HuH-7 (cell line): Measurements from ENCODE around the gene JPH2.

Experiments used
- DNase-seq: peaks from one replicate; pipeline ENCODE4 v3.0.0; 2011; ENCODE audit warnings: low spot score

JPH2 gene

DNA sequence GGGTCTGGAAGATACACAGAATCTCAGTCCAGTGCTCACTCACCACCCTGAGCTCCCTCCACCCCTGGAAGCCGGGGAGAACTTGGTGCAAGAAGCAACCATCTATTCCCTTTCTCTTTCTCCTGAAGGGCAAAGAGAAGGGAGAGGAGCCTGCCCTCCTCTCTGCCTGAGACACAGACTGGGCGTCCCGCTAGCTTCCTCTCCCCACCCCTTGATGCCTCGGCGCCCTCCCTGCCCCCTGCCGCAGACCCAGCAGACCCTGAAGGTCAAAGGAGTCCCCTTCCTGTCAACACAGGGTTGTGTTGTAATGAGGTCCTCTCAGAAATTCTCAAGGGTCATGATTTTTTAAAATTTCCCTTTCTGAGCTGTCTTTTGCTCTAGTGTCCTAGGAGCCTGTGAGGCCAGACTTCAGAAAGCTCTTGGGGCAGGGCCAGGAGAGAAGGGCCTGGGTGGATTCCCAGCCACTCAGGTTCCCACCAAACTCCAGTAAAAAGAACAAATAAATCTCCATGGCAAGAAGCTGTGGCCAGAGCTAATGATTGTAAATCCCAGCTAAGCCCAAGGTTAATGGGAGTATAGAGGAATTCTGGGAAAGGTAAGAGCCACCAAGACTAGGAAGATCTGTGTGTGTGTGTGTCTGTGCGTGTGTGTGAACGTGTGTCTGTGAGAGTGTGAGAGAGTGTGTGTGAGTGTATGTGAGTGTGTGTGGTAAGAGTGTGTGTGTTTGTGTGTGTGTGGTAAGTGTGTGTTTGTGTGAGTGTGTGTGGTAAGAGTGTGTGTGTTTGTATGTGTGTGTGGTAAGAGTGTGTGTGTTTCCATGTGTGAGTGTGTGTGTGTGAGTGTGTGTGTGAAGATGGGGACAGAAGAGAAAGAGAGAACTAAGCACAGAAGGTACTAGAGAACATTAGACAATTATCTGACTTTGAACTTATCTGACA, 1.1 kb upstream of the JPH2 start:
- no peak for DNase-seq

DNA sequence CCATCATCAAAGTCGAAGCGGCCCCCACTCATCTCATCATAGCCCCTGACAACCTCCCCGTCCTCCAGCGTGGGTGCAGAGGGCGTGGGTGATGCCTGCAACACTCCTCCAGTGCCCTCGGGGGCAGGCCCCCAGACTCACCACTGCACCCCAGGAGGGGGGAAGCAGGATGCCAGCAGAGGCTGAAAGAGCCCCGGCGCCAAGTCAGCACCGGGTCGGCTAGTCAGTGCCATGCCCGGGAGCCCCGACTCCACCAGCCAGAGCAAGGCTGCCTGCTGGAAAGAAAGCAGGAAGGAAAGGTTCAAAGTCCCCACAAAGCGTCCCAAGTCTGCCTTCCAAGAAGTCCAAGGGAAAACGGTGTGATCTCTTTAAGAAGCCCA, 324 bp downstream of the JPH2 start:
- no peak for DNase-seq

DNA sequence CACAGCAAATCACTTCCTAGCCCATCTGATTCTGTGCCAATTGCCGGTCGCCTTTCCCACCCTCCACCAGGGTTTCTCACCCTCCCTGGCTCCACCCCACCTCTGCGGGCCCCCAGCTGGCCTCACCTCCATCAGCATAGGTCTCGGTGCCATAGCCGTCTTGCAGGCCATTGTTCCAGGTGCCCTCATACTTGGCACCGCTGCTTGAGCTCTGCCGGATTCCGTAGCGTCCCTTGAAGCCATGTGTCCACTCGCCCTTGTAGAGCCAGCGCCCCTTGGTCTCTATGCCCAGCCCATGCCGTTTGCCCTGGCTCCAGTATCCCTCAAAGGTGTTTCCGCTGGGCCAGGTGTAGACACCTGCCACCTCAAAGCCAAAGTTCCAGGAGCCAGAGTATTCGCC, 787 bp downstream of the JPH2 start:
- DNase-seq, result no peak

DNA sequence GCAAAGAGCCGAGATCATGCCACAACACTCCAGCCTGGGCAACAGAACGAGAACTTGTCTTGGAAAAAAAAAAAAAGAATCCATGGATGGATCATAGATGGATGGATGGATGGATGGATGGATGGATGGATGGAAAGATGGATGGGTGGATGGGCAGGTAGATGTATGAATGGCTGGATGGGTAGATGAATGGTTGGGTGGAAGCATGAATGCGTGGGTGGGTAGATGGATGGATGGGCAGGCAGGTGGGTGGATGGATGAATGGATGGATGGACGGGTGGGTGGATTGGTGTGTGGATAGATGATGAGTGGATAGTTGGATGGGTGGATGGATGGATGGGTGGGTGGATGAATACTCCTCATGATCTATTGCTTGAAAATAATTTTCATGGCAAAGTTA, 1.4 kb downstream of the JPH2 start:
- DNase-seq, result no peak

DNA sequence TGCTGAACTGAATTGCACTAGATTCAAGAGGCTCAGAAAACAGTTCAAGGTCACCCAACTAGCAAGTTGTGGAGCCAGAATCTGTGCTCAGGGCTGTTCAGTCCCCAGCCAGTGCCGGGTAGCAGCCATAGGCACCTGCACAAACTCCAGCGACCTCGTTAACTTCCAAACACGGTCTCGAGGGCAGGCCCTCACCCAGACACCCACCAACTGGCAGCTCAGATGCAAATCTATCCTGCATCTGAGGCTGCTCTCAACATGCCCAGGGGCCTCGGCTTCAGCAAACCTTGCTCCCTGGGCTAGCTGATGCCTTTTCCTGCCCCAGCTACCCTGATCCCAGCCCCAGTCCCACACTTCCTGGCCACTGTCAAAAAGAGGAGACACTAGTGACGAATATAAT, 3.7 kb downstream of the JPH2 start:
- no peak for DNase-seq

DNA sequence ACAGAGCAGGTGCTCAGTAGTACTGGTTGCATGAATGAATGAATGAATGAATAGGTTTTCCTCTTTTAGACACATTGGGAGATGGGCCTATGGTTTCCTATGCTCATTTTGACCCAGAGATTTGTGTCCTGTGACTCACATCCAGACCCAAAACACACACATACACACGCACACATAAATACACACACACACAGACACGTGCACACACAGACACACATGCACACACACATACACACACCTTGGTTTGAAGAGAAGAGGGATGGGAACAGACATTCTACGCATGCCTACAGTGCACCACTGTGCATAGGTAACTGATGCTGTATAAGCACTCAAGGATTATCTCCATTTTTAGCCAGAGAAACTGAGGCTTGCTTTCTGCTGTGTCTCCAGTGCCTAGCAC, 4.1 kb downstream of the JPH2 start:
- DNase-seq, result no peak

DNA sequence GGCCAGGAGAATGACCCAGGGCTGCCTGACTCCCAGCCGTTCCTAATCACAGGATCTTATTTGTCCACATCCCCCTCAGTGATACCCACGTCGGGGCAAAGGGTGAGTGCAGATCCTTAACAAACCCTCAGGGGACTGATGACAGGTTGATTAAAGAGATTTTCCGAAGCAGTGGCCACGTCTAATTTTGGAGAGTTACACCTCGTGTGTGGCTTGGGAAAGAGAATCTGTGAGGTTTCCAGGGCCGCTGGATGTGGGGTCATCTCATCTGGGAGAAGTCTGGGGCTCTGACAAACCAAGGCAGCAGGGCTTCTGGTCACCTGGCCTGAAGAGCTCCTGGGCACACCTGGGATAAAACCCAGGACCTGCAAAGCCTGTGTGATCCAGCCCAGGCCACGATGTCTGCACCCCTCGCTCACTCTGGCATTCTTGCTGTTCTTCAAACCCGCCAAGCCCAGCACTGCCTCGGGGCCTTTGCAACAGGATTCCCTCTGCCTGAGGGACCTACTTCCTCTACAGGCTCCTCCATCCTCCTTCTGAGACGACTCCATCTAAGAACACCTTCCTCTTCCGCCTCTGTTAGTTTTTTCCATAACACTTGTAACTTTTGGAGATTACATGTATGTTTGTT, 4.7 kb downstream of the JPH2 start:
- no peak for DNase-seq

DNA sequence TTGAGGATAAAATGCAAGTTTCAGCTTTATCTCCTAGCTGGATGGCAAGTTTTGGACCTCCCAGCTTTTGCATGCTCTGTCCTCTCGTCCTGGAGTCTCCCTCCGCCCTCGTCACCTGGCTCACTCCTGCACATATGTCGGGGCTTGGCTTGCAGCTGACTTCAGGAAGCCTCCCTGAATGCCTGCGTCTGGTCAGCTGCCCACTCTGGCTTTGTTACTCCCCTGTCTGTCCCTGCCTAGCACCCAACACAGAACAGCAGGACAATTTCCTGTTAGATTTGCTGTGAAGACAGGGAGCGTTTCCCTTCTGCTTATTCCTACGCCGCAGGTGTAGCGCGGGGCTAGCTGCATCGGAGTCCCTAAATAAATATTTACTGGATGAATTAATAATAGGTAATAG, 5.4 kb downstream of the JPH2 start:
- DNase-seq, result no peak

DNA sequence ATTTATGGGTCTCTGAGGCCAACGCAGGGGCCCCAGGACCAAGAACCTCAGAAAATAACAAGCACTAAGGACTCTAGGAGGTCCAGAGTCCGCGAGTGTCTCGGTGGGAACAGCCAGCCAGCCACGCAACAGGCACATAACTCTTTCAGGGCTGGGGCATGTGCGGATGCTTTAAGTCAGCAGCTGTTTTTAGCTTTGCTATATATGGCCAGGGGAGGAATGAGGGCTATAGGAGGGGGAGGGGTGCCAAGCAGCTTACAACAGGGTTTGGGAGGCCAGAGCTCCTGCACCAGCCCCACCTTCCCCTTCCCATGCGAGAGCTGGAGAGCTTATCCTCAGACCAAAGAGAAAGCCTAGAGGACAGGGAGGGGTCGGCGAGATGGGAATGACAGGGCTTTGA, 6.2 kb downstream of the JPH2 start:
- DNase-seq, result no peak

DNA sequence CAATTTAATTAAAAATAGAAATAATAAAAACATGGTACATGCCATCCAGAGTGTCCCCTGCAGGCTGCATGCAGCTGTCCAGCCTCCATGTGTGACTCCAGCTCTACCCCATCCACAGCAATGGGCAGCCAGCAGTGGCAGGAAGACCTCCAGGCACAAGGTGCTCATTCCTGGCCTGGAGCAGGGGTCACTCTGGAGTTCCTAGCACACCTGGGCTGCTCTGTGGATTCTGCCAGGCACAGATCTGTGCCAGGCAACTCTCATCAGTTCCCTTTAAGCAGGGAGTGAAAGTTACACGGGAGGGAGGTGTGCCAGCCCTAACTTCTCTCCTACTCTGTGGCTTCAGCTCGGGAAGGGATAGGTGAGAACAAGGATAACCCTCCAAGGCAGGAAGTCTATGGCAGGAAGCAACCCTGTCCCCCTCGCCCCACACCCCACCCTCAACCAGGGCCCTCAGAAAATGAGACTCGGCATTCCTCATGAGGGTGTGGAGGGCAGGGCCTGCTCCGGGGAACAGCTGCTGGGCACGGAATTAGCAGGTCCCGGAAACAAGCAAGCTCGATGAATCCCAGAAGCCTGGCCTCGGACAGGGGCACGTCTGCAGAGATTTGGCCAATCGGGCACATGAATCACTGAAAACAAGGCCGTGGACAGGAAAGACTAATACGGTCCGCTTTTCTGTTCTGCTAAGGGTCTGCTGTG, 10.0 kb downstream of the JPH2 start:
- no peak for DNase-seq

DNA sequence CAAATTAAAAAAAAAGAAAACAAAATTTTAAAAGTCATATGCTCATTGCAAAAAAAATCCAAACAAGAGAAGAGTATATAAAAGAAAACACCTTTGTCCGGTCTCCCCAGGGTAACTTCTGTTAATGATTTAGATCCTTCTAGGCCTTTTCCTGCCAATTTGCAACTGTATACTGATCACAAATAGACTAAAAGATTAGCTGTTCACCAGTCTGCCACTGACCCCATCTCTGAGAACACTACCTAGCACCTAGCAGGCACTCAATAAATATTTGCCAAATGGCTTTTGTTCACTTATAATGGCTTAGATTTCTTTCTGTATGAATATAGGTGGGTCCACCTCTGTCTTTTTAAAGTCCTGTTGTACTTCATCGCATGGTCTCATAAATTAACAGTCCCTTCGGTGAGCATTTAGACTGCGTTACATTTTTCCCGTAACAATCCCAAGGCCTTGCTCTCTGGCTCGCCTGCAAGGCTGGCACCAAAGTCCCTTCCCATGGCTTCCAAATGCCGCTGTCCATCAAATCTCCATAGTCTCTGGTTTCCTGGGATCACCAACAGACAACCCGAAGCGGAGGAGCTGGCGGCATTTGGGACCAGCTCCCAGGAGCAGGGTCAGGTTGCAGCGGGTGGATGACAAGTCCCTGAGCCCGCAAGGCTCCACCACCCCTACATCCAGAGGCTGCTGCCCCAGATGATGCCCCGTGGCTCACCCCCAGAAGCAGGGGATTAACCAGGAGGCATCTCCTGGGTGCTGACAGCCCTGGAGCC, 11.8 kb downstream of the JPH2 start:
- DNase-seq, result no peak

DNA sequence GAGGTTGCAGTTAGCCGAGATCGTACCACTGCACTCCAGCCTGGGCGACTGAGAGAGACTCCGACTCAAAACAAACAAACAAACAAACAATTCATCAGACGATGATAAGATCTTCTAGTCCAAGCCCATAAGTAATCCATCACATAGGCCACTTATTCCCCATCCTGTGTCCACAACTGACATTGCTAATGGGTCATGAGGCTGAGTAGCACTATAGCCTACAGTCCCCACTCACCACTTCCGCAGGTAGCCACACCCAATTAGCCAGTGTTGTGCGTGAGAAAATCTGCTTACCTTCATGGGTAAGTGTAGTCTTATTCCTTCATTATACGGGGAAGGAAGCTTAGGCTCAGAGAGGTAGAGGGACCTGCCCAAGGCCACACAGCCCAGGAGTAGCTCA, 13.1 kb downstream of the JPH2 start:
- DNase-seq, result no peak

DNA sequence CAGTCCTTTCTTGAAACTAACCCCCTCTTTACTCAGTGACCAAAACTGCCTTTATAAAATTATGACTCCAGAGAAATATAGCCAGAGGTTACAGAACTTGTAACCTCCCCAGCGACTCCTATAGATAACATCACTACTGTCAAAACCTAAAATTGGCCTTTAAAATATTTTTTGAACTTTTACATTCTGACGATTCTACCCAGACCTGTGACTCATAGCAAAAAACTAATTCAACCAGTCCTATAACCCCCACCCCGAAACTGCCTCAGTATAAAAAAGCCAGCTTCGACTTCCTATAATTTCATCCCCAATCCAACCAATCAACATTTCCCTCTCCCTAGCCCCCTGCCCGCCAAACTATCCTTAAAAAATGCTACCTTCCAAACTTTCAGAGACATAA, 13.9 kb downstream of the JPH2 start:
- DNase-seq, result no peak

DNA sequence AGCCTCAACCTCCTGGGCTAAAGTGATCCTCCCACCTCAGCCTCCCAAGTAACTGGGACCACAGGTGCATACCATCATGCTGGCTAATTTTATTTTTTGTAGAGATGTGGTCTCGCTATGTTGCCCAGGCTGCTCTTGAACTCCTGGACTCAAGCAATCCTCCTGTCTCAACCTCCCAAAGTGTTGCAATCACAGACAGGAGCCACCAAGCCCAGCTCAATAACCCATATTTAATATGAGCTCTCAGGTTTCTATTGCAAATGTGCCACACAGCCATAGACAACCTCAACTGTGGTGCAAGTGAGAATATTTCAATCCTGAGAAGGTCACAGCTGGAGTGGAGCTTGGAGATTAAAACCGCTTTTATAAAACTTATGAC, 14.4 kb downstream of the JPH2 start:
- DNase-seq, result no peak

DNA sequence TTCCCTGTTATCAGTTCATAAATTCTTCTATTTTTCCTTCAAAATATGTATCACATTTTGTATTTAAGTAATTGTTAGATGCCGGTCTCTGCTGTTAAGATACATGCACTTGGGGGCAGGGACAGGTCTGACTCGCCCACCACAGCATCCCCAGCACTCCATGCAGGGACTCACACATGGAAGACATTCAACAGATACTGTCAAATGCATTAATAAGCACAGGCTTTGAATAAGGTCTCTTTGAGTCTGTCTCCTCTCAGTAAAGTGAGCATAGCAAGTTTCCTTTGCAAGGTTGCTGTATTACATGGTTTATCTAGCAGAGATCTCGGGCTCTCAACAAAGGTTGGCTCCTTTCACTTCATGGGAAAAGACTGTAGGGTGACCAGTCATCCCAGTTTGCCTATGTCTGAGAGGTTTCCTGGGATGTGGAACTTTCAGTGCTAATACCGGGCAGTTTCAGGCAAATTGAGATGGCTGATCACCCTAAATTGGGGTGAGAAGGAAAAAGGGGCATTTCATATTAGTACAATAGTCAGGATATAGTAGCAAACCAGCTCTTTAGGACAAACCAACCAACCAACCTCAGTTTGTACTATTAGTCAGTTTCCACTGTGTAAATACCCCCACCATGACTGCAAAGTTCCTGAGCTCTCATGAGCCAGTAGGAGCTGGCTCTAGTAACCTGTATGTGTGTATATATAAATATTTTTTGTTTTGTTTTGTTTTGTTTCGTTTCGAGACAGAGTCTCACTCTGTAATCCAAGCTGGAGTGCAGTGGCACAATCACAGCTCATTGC, 15.0 kb downstream of the JPH2 start:
- no peak for DNase-seq

DNA sequence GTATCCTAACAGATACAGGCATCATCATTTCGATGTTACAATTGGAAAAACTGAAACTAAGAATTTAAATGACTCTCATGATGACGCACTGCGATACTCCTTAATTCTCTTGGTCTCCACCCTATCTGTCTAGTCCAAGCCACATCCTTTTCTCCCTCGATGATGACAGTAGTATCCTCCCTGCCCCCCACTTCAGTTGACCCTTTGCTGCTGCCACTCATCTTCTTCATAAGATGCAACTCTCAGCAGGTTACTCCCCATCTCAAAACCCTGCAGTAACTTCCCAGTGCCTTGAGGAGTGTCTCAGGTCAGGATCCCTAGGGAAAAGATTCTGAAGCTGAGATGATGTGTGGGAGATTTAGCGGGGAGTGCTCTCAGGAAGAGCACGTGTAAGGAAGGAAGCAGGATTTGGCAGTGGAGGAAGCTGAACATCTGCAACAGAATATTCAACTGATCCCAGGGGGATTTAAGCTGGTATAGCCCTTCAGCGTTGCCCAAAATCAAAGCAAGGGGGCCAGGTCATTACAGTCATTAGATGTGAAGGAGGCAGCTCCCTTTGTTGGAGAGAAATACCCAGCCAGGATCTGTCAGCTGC, 16.1 kb downstream of the JPH2 start:
- no peak for DNase-seq

DNA sequence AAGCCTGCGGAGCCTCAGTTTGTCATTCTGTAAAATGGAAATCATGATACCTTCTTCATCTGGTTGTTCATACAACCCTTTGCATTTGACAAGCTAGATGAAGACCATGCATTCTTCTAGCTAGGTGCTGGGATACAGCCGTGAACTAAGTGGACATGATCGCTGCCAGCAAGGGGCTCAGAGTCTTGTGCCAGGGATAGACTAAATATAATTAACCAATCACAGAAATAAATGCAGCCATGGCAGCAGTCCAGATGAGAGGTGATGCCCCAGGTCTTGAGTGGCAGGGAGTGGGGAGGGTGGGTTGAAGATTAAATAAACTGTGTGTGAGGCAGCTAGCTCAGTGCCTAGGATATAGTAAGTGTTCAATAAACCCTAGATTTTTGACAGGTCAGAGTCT, 19.3 kb downstream of the JPH2 start:
- DNase-seq, result no peak

DNA sequence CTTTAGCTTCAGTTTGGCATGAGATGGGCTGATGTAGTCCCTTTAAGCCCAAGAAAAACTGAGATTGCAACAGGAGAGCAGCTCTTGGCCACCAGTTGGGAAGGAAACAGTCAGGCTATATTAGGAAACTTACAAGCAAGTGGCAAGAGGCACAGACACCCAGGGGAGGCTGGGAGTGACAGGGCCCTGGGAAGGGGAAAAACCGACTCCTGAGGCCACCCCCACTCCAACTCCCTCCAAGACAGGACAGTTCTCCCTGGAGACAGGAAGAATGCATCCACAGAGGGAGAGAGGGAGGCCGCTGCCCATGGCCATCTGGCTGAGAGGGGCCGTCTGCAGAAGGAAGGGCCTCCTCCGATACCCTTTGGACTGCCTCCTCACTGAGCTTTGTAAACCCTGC, 20.5 kb downstream of the JPH2 start:
- no peak for DNase-seq

DNA sequence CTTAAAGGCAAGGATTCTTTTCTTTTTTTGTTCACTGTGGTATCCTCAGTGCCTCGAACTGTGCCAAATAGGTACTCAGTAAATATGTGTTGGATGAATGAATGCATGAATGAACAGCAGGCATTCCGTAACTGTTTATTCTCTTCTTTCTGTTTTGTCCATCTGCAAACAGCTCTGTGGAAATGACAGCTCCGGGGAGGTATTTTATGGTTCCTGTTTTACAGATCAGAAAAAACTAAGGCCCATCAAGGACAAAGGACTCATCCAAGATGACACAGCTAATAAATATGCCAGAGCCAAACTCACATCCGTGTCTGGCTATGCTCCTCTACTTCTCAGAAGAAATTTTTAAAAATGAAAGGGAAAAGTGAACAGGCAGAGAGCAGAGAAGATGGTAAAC, 21.0 kb downstream of the JPH2 start:
- no peak for DNase-seq

DNA sequence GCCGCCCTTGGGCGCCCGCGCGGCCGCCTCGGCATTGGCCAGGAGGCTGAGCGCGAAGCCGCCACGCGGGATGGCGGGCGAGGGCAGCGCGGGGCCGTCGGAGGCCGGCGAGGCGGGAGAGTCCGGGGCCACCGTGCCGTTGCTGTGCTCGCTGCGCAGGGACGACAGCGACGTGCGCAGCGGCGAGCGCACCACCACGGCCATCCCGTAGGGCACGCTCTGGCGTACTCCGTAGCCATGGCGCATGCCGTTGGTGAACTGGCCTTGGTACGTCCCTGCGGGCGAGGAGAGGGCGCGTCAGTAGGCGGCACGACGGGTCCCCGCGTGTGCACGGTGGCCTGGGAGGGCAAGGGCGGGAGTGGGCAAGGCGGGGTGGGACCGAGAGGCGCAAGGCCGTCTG, 26.9 kb downstream of the JPH2 start:
- DNase-seq, result no peak

DNA sequence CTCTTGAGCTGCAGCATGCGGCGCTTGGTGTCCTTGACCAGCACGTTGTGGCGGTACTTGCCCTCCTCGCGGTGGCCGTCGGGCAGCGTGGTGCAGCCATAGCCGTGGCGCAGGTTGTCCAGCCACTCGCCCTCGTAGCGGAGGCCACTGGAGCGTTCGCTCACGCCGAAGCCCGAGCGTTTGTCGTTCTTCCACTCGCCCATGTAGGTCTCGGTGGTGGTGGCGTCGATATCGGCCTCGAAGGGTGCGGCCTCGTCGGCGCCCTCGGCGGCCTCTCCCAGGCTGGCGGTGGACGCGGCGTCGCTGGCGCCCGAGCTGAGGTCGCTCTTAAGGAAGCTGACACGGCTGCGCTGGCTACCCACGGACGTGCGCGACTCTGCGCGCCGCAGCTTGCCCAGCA, 27.3 kb downstream of the JPH2 start:
- no peak for DNase-seq
